ENCODE measurements around the gene PRR14L. TPM values are rescaled to one million over a fixed set of nuclear protein-coding genes. Genes with fewer than 3 reads are reported as not detected.
"Not testable (repeated sequence)": the region's sequence is repeated elsewhere in the genome, so short reads cannot be mapped to it uniquely, and the experiment has no call there.

Gene PRR14L
- total RNA-seq (10 to 100 TPM; 43.1 to 82.6 (median 66.9) TPM), polyA plus RNA-seq (10 to 100 TPM; 18.7 to 29.2 TPM), total RNA-seq (113 reads per million, percentile 86 among the genes with 10 or more reads in this experiment)

GRCh38 chr22:31749636-31750364, at the start of gene PRR14L:
Gene PRR14L (minus strand): TSS chr22:31750132. CDS start chr22:31738860, 11,272 bp downstream.
- Mint-ChIP-seq H3K27ac (peak within 1 kb of the TSS; percentile 82 to 98 (median 96)), H3K27me3 (peaks cover 0 to 2% (median 0%) of the 10 kb centered on the region in 5 donors), H3K4me3 (peak within 1 kb of the TSS; percentile 87 to 97 (median 94)), H3K4me1 (peaks cover 36 to 65% (median 59%) of the 10 kb centered on the region in 7 donors), H3K9me3 (peaks cover 0 to 3% (median 0%) of the 10 kb centered on the region in 11 donors), H3K36me3 (peaks cover 0 to 8% (median 0%) of the 10 kb centered on the region in 5 donors)
- peaks cover 31 to 37% of the 10 kb centered on the region in 2 donors for H3K4me1 ChIP-seq (ENCODE audit: control insufficient read depth in 2 of 2, insufficient read depth in 2 of 2, low read length in 2 of 2)
- peak within 1 kb of the TSS; percentile 92 for H3K4me3 ChIP-seq (ENCODE audit: low read length)
- H3K36me3 ChIP-seq (ENCODE audit: control insufficient read depth in 2 of 3, insufficient read depth in 3 of 3, low read length in 3 of 3): peaks cover 0 to 6% (median 0%) of the 10 kb centered on the region in 3 experiments
- H3K27ac ChIP-seq (ENCODE audit: low read depth, low read length): peak within 1 kb of the TSS; percentile 83
- intact Hi-C loops (cut with micrococcal nuclease): loop anchor here (1.0 to 10.0 kb wide), 21 partner anchors 72 to 1982 kb away; partner anchors contain the start of genes DRG1 (in 2 of the 2), FBXO7 (in 2 of the 2), PATZ1 (in 2 of the 2) and PES1 (in 2 of the 2)
- H3K9me3 ChIP-seq (ENCODE audit: control insufficient read depth in 2 of 3, low read length in 3 of 3): no peaks in the 10 kb centered on the region
- CTCF ChIA-PET: no interaction called here
- H3K27me3 ChIP-seq (ENCODE audit: control insufficient read depth in 2 of 2, insufficient read depth in 2 of 2, low read length in 2 of 2): no peaks in the 10 kb centered on the region
- ATAC-seq (peak; percentile 86), DNase-seq (peak; percentile 94 to 100 (median 98))
- POLR2A ChIA-PET: interaction anchor here (1.0 to 1.5 kb wide), 3 partner anchors 73 to 403 kb away, joined by 4 to 7 read pairs (median 4); partner anchors contain the start of gene PATZ1

DNA sequence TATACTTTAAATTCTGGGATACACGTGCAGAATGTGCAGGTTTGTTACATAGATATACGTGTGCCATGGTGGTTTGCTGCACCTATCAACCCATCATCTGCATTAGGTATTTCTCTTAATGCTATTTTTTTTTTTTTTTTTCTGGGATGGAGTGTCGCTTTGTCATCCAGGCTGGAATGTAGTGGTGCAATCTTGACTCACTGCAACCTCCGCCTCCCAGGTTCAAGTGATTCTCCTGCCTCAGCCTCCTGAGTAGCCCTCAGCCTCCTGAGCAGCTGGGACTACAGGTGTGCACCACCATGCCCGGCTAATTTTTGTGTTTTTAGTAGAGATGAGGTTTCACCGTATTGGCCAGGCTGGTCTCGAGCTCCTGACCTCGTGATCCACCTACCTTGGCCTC, 49.4 kb upstream of the PRR14L start:
- H3K4me3 Mint-ChIP-seq; H3K27ac Mint-ChIP-seq; H3K27me3 Mint-ChIP-seq; H3K9me3 ChIP-seq (ENCODE audit: control insufficient read depth in 2 of 3, low read length in 3 of 3); DNase-seq; POLR2A ChIA-PET; H3K27ac ChIP-seq (ENCODE audit: low read depth, low read length); CTCF ChIA-PET; H3K9me3 Mint-ChIP-seq; H3K27me3 ChIP-seq (ENCODE audit: control insufficient read depth in 2 of 2, insufficient read depth in 2 of 2, low read length in 2 of 2); intact Hi-C loops (cut with micrococcal nuclease); H3K4me1 ChIP-seq (ENCODE audit: control insufficient read depth in 2 of 2, insufficient read depth in 2 of 2, low read length in 2 of 2); H3K4me1 Mint-ChIP-seq; H3K4me3 ChIP-seq (ENCODE audit: low read length); ATAC-seq: not testable (repeated sequence)
- H3K36me3 ChIP-seq (ENCODE audit: control insufficient read depth in 2 of 3, insufficient read depth in 3 of 3, low read length in 3 of 3): peaks cover 3 to 53% (median 5%) of the 10 kb centered on the region in 3 experiments
- peaks cover 13 to 40% (median 21%) of the 10 kb centered on the region in 5 donors for H3K36me3 Mint-ChIP-seq

DNA sequence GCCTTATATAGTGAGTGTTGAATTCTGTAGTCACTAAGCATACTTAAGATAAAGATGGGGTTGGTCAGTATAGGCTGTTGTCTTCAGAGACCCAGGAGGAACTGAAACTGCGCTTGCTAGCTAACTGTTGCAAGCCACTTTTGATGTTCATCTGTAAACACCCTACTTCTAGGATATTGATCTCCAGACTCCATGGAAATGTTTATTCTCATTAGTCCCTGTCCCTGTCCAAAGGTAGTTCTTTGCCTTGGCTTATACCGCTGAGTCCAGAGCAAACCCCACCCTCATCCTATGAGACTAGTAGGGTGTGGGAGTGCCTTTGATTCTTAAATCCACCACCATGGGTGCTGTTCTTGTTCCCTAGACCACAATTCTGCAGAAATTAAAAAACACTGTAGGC, 40.3 kb upstream of the PRR14L start:
- ChIA-PET CTCF (no interaction called here), POLR2A (interaction anchor here (1.0 kb wide), 1 partner anchor 20 kb away, joined by 3 read pairs; no protein-coding TSS in a partner anchor)
- peaks cover 0 to 25% (median 7%) of the 10 kb centered on the region in 5 donors for H3K36me3 Mint-ChIP-seq
- peaks cover 0 to 5% (median 0%) of the 10 kb centered on the region in 7 donors for H3K4me1 Mint-ChIP-seq
- Histone ChIP-seq H3K27ac (ENCODE audit: low read depth, low read length) (no peak overlapping the region), H3K27me3 (ENCODE audit: control insufficient read depth in 2 of 2, insufficient read depth in 2 of 2, low read length in 2 of 2) (no peaks in the 10 kb centered on the region), H3K36me3 (ENCODE audit: control insufficient read depth in 2 of 3, insufficient read depth in 3 of 3, low read length in 3 of 3) (peaks cover 0 to 23% (median 5%) of the 10 kb centered on the region in 3 experiments), H3K4me1 (ENCODE audit: control insufficient read depth in 2 of 2, insufficient read depth in 2 of 2, low read length in 2 of 2) (no peaks in the 10 kb centered on the region), H3K9me3 (ENCODE audit: control insufficient read depth in 2 of 3, low read length in 3 of 3) (no peaks in the 10 kb centered on the region), H3K4me3 (ENCODE audit: low read length) (no peak overlapping the region)
- H3K4me3 Mint-ChIP-seq: no peak overlapping the region
- ATAC-seq (peak; percentile 41), DNase-seq (no peak)
- H3K27ac Mint-ChIP-seq: no peak overlapping the region
- H3K27me3 Mint-ChIP-seq: no peaks in the 10 kb centered on the region
- intact Hi-C loops (cut with micrococcal nuclease): no loop called here
- H3K9me3 Mint-ChIP-seq: no peaks in the 10 kb centered on the region

DNA sequence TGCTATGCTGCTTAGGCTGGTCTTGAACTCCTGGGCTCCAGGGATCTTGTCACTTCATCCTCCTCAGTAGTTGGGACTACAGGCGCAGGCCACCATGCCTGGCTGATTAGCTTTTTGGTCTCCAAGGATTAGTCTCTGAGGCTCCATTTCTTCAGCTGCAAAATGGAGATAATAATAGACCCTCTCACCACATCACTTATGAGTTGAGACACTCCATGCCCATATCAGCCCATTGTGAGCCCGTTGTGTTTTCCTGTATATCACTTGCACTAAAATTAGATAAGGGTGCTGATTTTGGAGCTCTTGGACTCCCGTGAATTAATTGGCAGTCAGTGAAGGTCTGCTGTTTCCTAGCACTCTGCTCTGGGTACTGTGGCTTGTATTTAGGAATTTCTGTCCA, 39.9 kb upstream of the PRR14L start:
- CTCF ChIA-PET: no interaction called here
- intact Hi-C loops (cut with micrococcal nuclease): no loop called here
- H3K9me3 ChIP-seq (ENCODE audit: control insufficient read depth in 2 of 3, low read length in 3 of 3): no peaks in the 10 kb centered on the region
- Mint-ChIP-seq H3K36me3 (peaks cover 0 to 30% (median 8%) of the 10 kb centered on the region in 5 donors), H3K27ac (peak overlapping the region in 1 of 9 donors; percentile 46), H3K4me3 (no peak overlapping the region), H3K27me3 (no peaks in the 10 kb centered on the region), H3K9me3 (no peaks in the 10 kb centered on the region), H3K4me1 (peaks cover 0 to 5% (median 0%) of the 10 kb centered on the region in 7 donors)
- no peak overlapping the region for H3K4me3 ChIP-seq (ENCODE audit: low read length)
- no peak for DNase-seq
- H3K4me1 ChIP-seq (ENCODE audit: control insufficient read depth in 2 of 2, insufficient read depth in 2 of 2, low read length in 2 of 2): no peaks in the 10 kb centered on the region
- POLR2A ChIA-PET: no interaction called here
- peaks cover 0 to 27% (median 5%) of the 10 kb centered on the region in 3 experiments for H3K36me3 ChIP-seq (ENCODE audit: control insufficient read depth in 2 of 3, insufficient read depth in 3 of 3, low read length in 3 of 3)
- no peak overlapping the region for H3K27ac ChIP-seq (ENCODE audit: low read depth, low read length)
- ATAC-seq: no peak
- H3K27me3 ChIP-seq (ENCODE audit: control insufficient read depth in 2 of 2, insufficient read depth in 2 of 2, low read length in 2 of 2): no peaks in the 10 kb centered on the region

DNA sequence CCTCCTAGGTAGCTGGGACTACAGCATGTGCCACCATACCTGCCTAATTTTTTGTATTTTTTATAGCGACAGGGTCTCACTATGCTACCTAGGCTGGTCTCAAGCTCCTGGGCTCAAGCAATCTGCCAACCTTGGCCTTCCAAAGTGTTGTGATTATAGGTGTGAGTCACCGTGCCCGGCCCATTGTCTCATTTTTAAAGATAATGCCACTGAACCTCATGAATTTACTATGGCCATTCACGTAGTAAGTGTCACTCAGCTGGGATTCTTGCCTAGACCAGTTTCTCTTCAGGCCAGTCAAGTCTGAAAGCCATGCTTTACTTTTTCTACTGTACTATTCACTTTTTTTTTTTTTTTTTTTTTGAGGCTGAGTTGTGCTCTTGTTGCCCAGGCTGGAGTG, 26.3 kb upstream of the PRR14L start:
- no peaks in the 10 kb centered on the region for H3K27me3 Mint-ChIP-seq
- ATAC-seq (no peak), DNase-seq (no peak)
- POLR2A ChIA-PET: no interaction called here
- Histone ChIP-seq H3K27ac (ENCODE audit: low read depth, low read length) (no peak overlapping the region), H3K36me3 (ENCODE audit: control insufficient read depth in 2 of 3, insufficient read depth in 3 of 3, low read length in 3 of 3) (peaks cover 5 to 63% (median 14%) of the 10 kb centered on the region in 3 experiments), H3K27me3 (ENCODE audit: control insufficient read depth in 2 of 2, insufficient read depth in 2 of 2, low read length in 2 of 2) (no peaks in the 10 kb centered on the region), H3K9me3 (ENCODE audit: control insufficient read depth in 2 of 3, low read length in 3 of 3) (no peaks in the 10 kb centered on the region), H3K4me1 (ENCODE audit: control insufficient read depth in 2 of 2, insufficient read depth in 2 of 2, low read length in 2 of 2) (no peaks in the 10 kb centered on the region), H3K4me3 (ENCODE audit: low read length) (no peak overlapping the region)
- no peak overlapping the region for H3K27ac Mint-ChIP-seq
- H3K36me3 Mint-ChIP-seq: peaks cover 6 to 44% (median 15%) of the 10 kb centered on the region in 5 donors
- H3K4me3 Mint-ChIP-seq: no peak overlapping the region
- H3K4me1 Mint-ChIP-seq: peaks cover 0 to 2% (median 0%) of the 10 kb centered on the region in 7 donors
- intact Hi-C loops (cut with micrococcal nuclease): no loop called here
- H3K9me3 Mint-ChIP-seq: no peaks in the 10 kb centered on the region
- CTCF ChIA-PET: no interaction called here

DNA sequence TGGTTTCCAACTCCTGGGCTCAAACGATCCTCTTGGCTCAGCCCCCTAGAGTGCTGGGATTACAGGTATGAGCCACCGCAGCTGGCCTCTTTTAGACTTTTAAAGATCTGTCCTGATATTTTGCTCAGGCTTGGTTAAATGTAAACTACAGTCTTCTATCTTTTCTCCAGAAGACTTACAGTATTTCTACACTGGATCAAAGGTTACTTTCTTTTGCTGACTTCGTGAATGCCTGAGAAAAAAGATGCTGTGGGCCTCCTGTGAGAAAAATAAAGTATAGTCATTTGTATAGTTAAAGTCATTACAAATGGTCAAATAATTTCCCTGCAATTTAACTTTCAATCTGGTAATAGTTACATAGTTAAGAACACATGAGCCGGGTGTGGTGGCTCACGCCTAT, 23.5 kb upstream of the PRR14L start:
- DNase-seq: no peak

More for the DNA sequence above, 23.5 kb upstream of the PRR14L start:
- no peak overlapping the region for H3K4me3 Mint-ChIP-seq
- intact Hi-C loops (cut with micrococcal nuclease): no loop called here
- ChIA-PET POLR2A (no interaction called here), CTCF (no interaction called here)
- no peak overlapping the region for H3K27ac ChIP-seq (ENCODE audit: low read depth, low read length)
- peaks cover 0 to 34% (median 5%) of the 10 kb centered on the region in 5 donors for H3K36me3 Mint-ChIP-seq
- no peaks in the 10 kb centered on the region for H3K4me1 ChIP-seq (ENCODE audit: control insufficient read depth in 2 of 2, insufficient read depth in 2 of 2, low read length in 2 of 2)
- H3K9me3 Mint-ChIP-seq: no peaks in the 10 kb centered on the region
- peaks cover 0 to 2% (median 0%) of the 10 kb centered on the region in 7 donors for H3K4me1 Mint-ChIP-seq
- no peaks in the 10 kb centered on the region for H3K27me3 Mint-ChIP-seq
- H3K27me3 ChIP-seq (ENCODE audit: control insufficient read depth in 2 of 2, insufficient read depth in 2 of 2, low read length in 2 of 2): no peaks in the 10 kb centered on the region
- no peak for ATAC-seq
- H3K27ac Mint-ChIP-seq: no peak overlapping the region
- H3K9me3 ChIP-seq (ENCODE audit: control insufficient read depth in 2 of 3, low read length in 3 of 3): no peaks in the 10 kb centered on the region
- H3K4me3 ChIP-seq (ENCODE audit: low read length): no peak overlapping the region
- H3K36me3 ChIP-seq (ENCODE audit: control insufficient read depth in 2 of 3, insufficient read depth in 3 of 3, low read length in 3 of 3): peaks cover 0 to 59% (median 0%) of the 10 kb centered on the region in 3 experiments
